Neutrophil (primary cell): ENCODE results near the gene EEF1AKMT1.

Experiments
- H3K27ac ChIP-seq: fragments of 200-600 bp; sonication (generic); 2 replicates; pipeline ENCODE4 v1.5.1; 2016; ENCODE audit warnings: mild to moderate bottlenecking, moderate library complexity
- H3K27me3 ChIP-seq: fragments of 200-600 bp; sonication (generic); 2 replicates; pipeline ENCODE4 v1.6.0; 2016; ENCODE audit warnings: mild to moderate bottlenecking
- H3K36me3 ChIP-seq: fragments of 200-600 bp; sonication (generic); 2 replicates; pipeline ENCODE4 v1.5.1; 2017
- H3K4me1 ChIP-seq, 2 experiments: fragments of 200-600 bp in 1 of 2; sonication (generic) in 1 of 2; 1 replicate in 1 of 2; 2 replicates in 1 of 2; pipeline versions ENCODE4 v1.5.1 to v1.6.1; 2013 to 2016; ENCODE audit warnings: low read depth in 1 of 2, low read length in 1 of 2, mild to moderate bottlenecking in 1 of 2, moderate library complexity in 1 of 2; ENCODE audit not compliant: control insufficient read depth in 1 of 2, insufficient read depth in 1 of 2
- H3K4me3 ChIP-seq, 2 experiments: fragments of 200-600 bp in 1 of 2; sonication (generic) in 1 of 2; 1 replicate in 1 of 2; 2 replicates in 1 of 2; pipeline ENCODE4 v1.5.1; 2013 to 2016; ENCODE audit warnings: low read depth in 1 of 2, low read length in 1 of 2, mild to moderate bottlenecking in 1 of 2, moderate library complexity in 1 of 2
- H3K9me3 ChIP-seq: fragments of 200-600 bp; sonication (generic); 2 replicates; pipeline ENCODE4 v1.5.1; 2016
- CTCF ChIP-seq: fragments of 200-600 bp; sonication (generic); IDR thresholded peaks from 2 replicates; pipeline ENCODE4 v1.5.1; 2016; ENCODE audit warnings: antibody characterized with exemption

Gene EEF1AKMT1

GRCh38 chr13:20814224-20814910, 40.6 kb upstream of the EEF1AKMT1 start:
- peaks cover 8% of the 10 kb centered on the region for H3K36me3 ChIP-seq
- H3K4me3 ChIP-seq: no peak overlapping the region
- H3K27me3 ChIP-seq: no peaks in the 10 kb centered on the region
- TF ChIP-seq CTCF: no peak
- H3K9me3 ChIP-seq: no peaks in the 10 kb centered on the region
- no peaks in the 10 kb centered on the region for H3K4me1 ChIP-seq
- H3K27ac ChIP-seq: no peak overlapping the region

- no peak overlapping the region for H3K4me3 ChIP-seq
- H3K36me3 ChIP-seq: peaks cover 18% of the 10 kb centered on the region
- H3K27ac ChIP-seq: no peak overlapping the region
- no peaks in the 10 kb centered on the region for H3K27me3 ChIP-seq
- H3K4me1 ChIP-seq: no peaks in the 10 kb centered on the region
- no peak for TF ChIP-seq CTCF
- H3K9me3 ChIP-seq: no peaks in the 10 kb centered on the region
These were observed 39.1 kb upstream of the EEF1AKMT1 start for GRCh38 chr13:20812890-20813289.

GRCh38 chr13:20810808-20811207, 37.0 kb upstream of the EEF1AKMT1 start:
- no peaks in the 10 kb centered on the region for H3K4me1 ChIP-seq
- H3K36me3 ChIP-seq: peaks cover 28% of the 10 kb centered on the region
- no peak for TF ChIP-seq CTCF

GRCh38 chr13:20808874-20809273, 35.1 kb upstream of the EEF1AKMT1 start:
- TF ChIP-seq CTCF: no peak
- Histone ChIP-seq H3K4me1 (no peaks in the 10 kb centered on the region), H3K27me3 (no peaks in the 10 kb centered on the region), H3K36me3 (peaks cover 34% of the 10 kb centered on the region), H3K27ac (no peak overlapping the region), H3K4me3 (no peak overlapping the region), H3K9me3 (no peaks in the 10 kb centered on the region)

More at GRCh38 chr13:20810808-20811207, 37.0 kb upstream of the EEF1AKMT1 start:
- Histone ChIP-seq H3K27me3 (no peaks in the 10 kb centered on the region), H3K27ac (no peak overlapping the region), H3K9me3 (no peaks in the 10 kb centered on the region), H3K4me3 (no peak overlapping the region)

GRCh38 chr13:20803180-20803965, 29.6 kb upstream of the EEF1AKMT1 start:
- Histone ChIP-seq H3K27me3 (no peaks in the 10 kb centered on the region), H3K27ac (no peak overlapping the region), H3K4me1 (no peaks in the 10 kb centered on the region), H3K4me3 (no peak overlapping the region), H3K36me3 (peaks cover 28% of the 10 kb centered on the region), H3K9me3 (no peaks in the 10 kb centered on the region)
- TF ChIP-seq CTCF: no peak
